SK-N-MC (cell line): Measurements from ENCODE around the gene MCU.
"Not testable (repeated sequence)": the region's sequence is repeated elsewhere in the genome, so short reads cannot be mapped to it uniquely, and the experiment has no call there.

Source experiments
- DNase-seq: peaks from one replicate; pipeline ENCODE4 v3.0.0-alpha.2; 2011; ENCODE audit warnings: low read depth, low spot score
- H3K27ac ChIP-seq: fragments of 200-600 bp; sonication (generic); 2 replicates; pipeline ENCODE4 v1.5.1; 2016; ENCODE audit warnings: mixed run types
- H3K36me3 ChIP-seq: fragments of 200-600 bp; sonication (generic); 2 replicates; pipeline ENCODE4 v1.6.1; 2017; ENCODE audit warnings: antibody characterized with exemption, low read length, mixed read lengths; ENCODE audit not compliant: insufficient read depth
- H3K4me3 ChIP-seq: fragments of 200-600 bp; sonication (generic); 2 replicates; pipeline ENCODE4 v1.5.1; 2016
- H3K9ac ChIP-seq: fragments of 200-600 bp; sonication (generic); 2 replicates; pipeline ENCODE4 v1.8.0; 2017; ENCODE audit warnings: mixed run types, mixed read lengths; ENCODE audit not compliant: insufficient read length
- H3K9me3 ChIP-seq: fragments of 200-600 bp; sonication (generic); 2 replicates; pipeline ENCODE4 v1.6.1; 2017; ENCODE audit warnings: low read depth, mild to moderate bottlenecking, antibody characterized with exemption, low read length, moderate library complexity, mixed read lengths
- EZH2 ChIP-seq: fragments of 200-600 bp; sonication (generic); IDR thresholded peaks from one replicate; pipeline ENCODE4 v1.6.1; 2017; ENCODE audit warnings: antibody characterized with exemption
- FOXP2 ChIP-seq: optimal IDR thresholded peaks from 2 replicates; pipeline ENCODE3; 2011; ENCODE audit warnings: mild to moderate bottlenecking, moderate library complexity; ENCODE audit not compliant: insufficient read depth; ENCODE audit errors: extremely low read length, control extremely low read depth
- POLR2AphosphoS5 ChIP-seq: IDR thresholded peaks from 2 replicates; pipeline ENCODE4 v1.6.1; 2012; ENCODE audit warnings: mild to moderate bottlenecking, low read depth, low read length, borderline replicate concordance

Gene MCU

DNA sequence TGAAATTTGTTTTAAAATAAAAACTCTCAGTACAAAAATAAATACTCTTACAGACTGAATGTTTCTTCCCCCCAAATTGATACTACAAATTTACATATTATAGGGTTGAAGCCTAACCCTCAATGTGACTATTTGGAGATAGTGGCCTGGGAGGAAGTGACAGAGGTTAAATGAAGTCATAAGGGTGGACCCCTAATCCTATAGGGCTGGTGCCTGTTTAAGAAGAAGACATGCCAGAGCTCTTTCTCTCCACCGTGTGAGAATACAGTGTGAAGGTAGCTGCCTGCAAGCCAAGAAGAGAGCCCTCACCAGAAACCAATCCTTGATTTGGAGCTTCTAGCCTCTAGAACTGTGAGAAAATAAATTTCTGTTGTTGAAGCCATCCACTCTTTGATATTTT, 67.6 kb downstream of the MCU start:
- Histone ChIP-seq H3K27ac (no peak overlapping the region), H3K9ac (no peak overlapping the region), H3K36me3 (no peaks in the 10 kb centered on the region), H3K4me3 (no peak overlapping the region), H3K9me3 (no peaks in the 10 kb centered on the region)
- no peak for DNase-seq
- no peak for TF ChIP-seq FOXP2

DNA sequence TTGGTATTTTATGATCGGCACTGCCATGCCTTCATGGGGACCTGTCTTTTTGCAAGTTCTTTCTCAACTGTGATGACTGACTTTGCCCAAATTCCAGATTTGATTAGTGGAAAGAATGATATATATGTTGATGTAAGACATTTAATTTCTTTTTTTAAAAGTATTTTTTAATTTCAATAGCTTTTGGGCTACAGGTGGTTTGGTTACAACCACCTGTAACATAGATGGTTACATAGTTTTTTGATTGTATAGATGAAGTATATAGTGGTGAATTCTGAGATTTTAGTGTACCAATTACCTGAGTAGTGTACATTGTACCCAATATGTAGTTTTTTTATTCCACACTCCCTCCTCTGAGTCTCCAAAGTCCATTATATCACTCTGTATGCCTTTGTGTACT, 69.6 kb downstream of the MCU start:
- TF ChIP-seq FOXP2 (no peak), EZH2 (no peak), POLR2AphosphoS5 (no peak)
- no peak for DNase-seq
- Histone ChIP-seq H3K36me3 (no peaks in the 10 kb centered on the region), H3K27ac (no peak overlapping the region), H3K4me3 (no peak overlapping the region), H3K9ac (no peak overlapping the region), H3K9me3 (no peaks in the 10 kb centered on the region)

DNA sequence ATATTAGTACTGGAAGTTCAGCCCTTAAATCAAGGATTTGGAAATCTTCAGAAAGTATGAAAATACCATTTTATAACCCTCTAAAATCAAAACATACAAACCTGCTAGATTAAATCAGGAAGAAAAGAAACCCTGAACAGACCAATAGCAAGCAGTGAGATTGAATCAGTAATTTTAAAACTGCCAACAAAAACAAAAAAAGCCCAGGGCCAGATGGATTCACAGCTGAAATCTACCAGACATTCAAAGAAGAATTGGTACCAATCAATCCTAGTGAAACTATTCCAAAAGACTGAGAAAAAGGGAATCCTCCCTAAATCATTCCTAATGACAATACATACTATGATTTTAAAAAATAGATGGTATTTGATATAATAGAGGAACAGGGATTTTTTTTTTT, 70.1 kb downstream of the MCU start:
- DNase-seq, result no peak
- TF ChIP-seq FOXP2 (no peak), POLR2AphosphoS5 (no peak), EZH2 (no peak)
- Histone ChIP-seq H3K9me3 (no peaks in the 10 kb centered on the region), H3K4me3 (no peak overlapping the region), H3K36me3 (no peaks in the 10 kb centered on the region), H3K27ac (no peak overlapping the region), H3K9ac (no peak overlapping the region)

GRCh38 chr10:72763201-72763600, 71.3 kb downstream of the MCU start:
- H3K27ac ChIP-seq, result no peak overlapping the region
- no peak for DNase-seq
- no peaks in the 10 kb centered on the region for H3K36me3 ChIP-seq
- no peak overlapping the region for H3K4me3 ChIP-seq
- H3K9ac ChIP-seq, result no peak overlapping the region
- H3K9me3 ChIP-seq, result no peaks in the 10 kb centered on the region
- TF ChIP-seq POLR2AphosphoS5, result no peak
- TF ChIP-seq EZH2, result no peak
- no peak for TF ChIP-seq FOXP2

DNA sequence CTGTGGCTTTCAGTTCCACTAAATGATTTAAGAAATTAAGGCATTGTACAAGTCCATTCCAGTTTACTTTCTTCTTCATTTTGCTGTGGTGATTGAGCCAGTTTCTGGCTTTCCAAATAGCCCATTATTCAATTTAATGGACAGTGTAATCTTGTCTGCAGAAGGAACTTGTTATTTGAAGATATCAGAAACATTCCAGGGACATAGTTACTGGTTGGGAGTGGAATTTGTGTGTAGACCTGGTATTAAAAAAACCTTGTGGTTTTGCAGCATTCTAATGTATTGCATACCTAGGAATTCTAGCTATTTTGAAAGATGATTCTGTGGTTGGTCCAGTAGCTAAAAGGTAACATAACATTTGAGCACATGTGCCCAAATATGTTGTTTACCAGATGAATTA, 72.2 kb downstream of the MCU start:
- Histone ChIP-seq H3K4me3 (no peak overlapping the region), H3K27ac (no peak overlapping the region), H3K36me3 (no peaks in the 10 kb centered on the region), H3K9ac (no peak overlapping the region), H3K9me3 (no peaks in the 10 kb centered on the region)
- no peak for TF ChIP-seq EZH2
- no peak for DNase-seq

DNA sequence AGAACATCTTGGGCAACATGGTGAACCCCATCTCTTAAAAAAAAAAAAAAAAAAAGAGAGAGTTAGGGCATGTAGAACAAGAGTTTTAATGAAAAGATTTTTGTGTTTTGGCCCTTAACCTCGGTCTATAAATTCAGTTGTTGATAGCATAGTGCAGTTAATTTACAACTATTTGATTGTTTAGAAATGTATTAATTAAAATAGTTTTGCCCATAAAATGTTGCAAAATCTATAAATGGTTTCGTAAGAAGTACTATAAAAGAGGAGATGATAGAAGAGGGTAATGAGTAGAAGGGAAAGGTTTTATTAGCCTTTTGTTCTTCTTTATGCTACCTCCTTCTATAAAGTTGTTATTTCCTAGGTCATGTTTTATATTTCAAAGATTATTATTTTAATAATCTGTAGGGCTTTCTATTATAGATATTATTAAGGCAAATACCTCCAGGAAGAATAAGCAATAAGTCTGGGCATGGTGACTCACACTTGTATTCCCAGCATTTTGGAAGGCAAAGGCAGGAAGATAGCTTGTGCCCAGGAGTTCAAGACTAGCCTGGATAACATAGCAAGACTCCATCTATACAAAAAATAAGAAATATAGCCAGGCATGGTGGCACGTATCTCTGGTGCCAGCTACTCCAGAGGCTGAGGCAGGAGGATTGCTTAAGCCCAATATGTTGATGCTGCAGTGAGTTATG, 73.3 kb downstream of the MCU start:
- Histone ChIP-seq H3K9ac (no peak overlapping the region), H3K36me3 (no peaks in the 10 kb centered on the region), H3K4me3 (no peak overlapping the region), H3K27ac (no peak overlapping the region), H3K9me3 (no peaks in the 10 kb centered on the region)
- TF ChIP-seq POLR2AphosphoS5 (no peak), FOXP2 (no peak), EZH2 (no peak)
- DNase-seq, result no peak

GRCh38 chr10:72771195-72771594, 79.3 kb downstream of the MCU start:
- H3K9me3 ChIP-seq, DNase-seq, H3K36me3 ChIP-seq, H3K4me3 ChIP-seq, H3K27ac ChIP-seq, H3K9ac ChIP-seq: not testable (repeated sequence)

GRCh38 chr10:72772031-72772430, 80.1 kb downstream of the MCU start:
- Histone ChIP-seq H3K9me3 (no peaks in the 10 kb centered on the region), H3K36me3 (no peaks in the 10 kb centered on the region)

GRCh38 chr10:72779874-72780273, 87.9 kb downstream of the MCU start:
- no peak overlapping the region for H3K4me3 ChIP-seq
- DNase-seq, result no peak
- H3K27ac ChIP-seq, result no peak overlapping the region
- H3K36me3 ChIP-seq, result no peaks in the 10 kb centered on the region
- no peaks in the 10 kb centered on the region for H3K9me3 ChIP-seq
- TF ChIP-seq POLR2AphosphoS5, result no peak
- no peak for TF ChIP-seq FOXP2
- no peak overlapping the region for H3K9ac ChIP-seq

More at GRCh38 chr10:72772031-72772430, 80.1 kb downstream of the MCU start:
- H3K27ac ChIP-seq, result no peak overlapping the region
- TF ChIP-seq FOXP2, result no peak
- TF ChIP-seq POLR2AphosphoS5, result no peak
- TF ChIP-seq EZH2, result no peak
- H3K9ac ChIP-seq, result no peak overlapping the region
- H3K4me3 ChIP-seq, result no peak overlapping the region
- DNase-seq, result no peak
